Endothelial cell of hepatic sinusoid (primary cell): ENCODE measurements around the gene SPATA1.
"Not testable (repeated sequence)": the region's sequence is repeated elsewhere in the genome, so short reads cannot be mapped to it uniquely, and the experiment has no call there.

Source experiments
- in situ Hi-C: cut with HindIII; loops from 2 replicates; pipeline ENCODE4 v1.10.0; 2017; ENCODE audit warnings: low sequenced_read_pairs

SPATA1 gene

DNA sequence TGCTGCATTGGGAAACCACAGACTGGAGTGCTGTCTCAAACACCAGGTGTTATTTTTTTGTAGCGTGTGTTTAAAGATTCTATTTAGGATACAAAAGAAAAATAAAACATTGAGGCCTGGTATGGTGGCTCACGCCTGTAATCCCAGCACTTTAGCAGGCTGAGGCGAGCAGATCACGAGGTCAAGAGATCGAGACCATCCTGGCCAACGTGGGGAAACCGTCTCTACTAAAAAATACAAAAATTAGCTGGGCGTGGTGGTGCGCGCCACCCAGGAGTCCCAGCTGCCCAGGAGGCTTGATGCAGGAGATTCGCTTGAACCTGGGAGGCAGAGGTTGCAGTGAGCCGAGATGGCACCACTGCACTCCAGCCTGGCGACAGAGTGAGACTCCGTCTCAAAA lies 1.7 kb downstream of the SPATA1 start:
- in situ Hi-C loops: not testable (repeated sequence)

GRCh38 chr1:84508510-84508909 lies 2.3 kb downstream of the SPATA1 start:
- in situ Hi-C loops: no loop called here

DNA sequence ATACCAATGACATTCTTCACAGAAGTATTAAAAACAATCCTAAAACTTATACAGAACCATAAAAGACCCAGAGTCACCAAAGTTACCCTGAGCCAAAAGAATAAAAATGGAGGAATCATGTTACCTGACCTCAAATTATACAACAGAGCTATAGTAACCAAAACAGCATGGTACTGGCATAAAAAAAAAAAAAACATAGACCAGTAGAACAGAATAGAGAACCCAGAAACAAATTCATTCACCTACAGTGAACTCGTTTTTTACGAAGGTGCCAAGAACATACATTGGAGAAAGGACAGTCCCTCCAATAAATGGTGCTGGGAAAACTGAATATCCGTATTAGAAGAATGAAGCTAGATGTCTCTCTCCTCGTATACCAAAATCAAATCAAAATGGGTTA lies 2.8 kb downstream of the SPATA1 start:
- in situ Hi-C loops: no loop called here

GRCh38 chr1:84510165-84510564 lies 4.0 kb downstream of the SPATA1 start:
- in situ Hi-C loops: no loop called here

DNA sequence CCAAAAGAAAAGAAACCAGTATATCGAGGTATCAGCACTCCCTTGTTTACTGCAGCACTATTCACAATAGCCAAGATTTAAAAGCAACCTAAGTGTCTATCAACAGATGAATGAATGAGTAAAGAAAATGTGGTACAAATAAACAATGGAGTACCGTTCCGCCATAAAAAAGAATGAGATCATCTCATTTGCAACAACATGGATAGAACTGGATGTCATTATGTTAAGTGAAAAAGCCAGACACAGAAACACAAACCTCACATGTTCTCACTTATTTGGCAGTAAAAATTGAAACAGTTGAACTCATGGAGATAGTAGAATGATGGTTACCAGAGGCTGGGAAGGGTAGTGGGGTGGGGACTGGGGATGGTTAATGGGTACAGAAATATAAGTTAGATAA lies 4.5 kb downstream of the SPATA1 start:
- in situ Hi-C loops: no loop called here

- in situ Hi-C loops: no loop called here
Observed at GRCh38 chr1:84524590-84524989, 18.4 kb downstream of the SPATA1 start.

DNA sequence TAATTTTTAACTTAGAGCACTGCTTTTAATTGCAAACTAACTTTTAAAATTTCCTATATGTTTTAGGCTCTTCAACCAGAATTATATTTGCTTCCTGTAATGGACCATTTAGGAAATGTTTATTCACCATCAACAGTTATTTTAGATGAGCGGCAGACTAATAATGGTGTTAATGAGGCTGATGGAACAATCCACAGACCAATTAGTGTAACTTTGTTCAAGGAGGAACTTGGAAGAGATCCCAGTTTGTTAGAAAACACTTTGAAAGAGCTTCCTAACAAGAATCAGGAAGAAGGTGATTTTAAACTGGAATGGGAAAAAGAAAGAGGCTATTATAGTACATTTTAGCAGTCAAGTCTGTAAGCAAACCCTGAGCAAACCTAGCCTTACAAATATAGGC lies 19.6 kb downstream of the SPATA1 start:
- in situ Hi-C loops: no loop called here

GRCh38 chr1:84538599-84538998 lies 32.4 kb downstream of the SPATA1 start:
- in situ Hi-C loops: no loop called here

DNA sequence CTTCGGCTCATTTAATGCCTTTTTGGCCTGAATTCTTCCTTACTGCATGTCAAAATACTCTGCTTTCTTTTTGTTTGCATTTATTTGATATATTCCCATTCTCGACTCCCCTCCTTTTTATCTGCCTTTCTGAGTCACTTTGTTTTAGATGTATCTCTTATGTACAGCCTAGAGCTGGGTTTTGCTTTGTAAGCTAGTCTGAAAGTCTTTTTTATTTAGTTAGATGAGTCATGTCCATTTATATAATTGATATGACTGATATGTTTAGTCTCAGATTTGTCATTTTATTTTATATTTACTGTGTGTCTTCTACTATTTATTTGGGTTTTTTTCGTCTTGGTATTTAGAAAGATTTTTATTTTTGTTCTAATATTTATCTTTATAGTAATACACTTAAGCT lies 33.8 kb downstream of the SPATA1 start:
- in situ Hi-C loops: no loop called here

- in situ Hi-C loops: no loop called here
Observed at GRCh38 chr1:84540759-84541158, 34.6 kb downstream of the SPATA1 start.

DNA sequence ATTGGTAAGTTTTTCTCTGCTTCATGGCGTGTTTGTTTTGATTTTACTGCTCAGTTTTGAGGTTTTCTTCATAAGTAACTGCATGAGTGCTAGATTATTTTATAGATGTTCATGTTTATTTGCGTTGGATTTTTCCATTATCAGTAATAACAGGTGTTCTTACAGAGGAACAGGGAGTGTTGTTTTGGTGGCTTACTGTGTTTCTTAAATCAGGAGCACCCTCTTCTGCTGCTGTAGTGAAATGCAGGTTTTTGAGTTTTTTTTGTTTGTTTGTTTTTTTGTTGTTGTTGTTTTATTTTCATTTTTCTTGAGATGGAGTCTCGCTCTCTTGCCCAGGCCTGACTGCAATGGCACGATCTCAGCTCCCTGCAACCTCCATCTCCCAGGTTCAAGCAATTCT lies 35.5 kb downstream of the SPATA1 start:
- in situ Hi-C loops: no loop called here

DNA sequence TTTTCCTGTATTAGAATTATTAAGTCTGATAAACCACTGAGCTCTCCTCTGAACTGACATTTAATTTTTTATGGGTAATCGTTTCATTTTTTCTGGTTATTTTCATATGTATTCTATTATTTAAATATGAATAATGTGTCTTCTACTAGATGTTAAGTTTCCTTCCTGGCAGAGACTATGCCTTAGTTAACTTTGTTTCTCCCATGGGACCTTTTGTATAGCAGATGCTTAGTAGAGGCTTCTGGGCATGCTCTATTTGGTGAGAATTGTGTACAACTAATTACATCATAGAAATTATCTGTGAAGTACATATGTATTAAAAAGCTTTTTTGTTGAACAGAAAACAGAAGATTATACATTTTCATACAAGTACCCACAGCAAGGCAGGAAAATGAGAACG lies 44.6 kb downstream of the SPATA1 start:
- in situ Hi-C loops: no loop called here

DNA sequence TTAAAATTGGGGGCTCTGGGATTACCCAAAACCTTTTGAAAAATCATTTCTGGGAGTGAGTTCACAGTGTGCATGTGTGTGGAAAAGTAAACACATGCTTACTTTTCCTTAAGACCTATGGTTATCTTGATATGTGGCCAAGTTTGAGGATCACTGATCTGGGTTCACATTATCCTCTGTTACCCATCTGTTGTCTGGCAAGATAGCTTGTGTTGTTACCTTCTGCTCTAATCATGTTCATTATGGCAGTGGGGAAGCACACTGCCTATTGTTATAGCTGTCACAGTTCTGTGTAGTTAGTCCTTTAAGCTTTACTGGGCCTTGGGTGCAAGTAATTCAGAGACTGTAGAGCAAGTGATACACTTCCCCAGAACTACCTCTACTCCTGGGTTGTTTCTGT lies 63.0 kb downstream of the SPATA1 start:
- in situ Hi-C loops: no loop called here

DNA sequence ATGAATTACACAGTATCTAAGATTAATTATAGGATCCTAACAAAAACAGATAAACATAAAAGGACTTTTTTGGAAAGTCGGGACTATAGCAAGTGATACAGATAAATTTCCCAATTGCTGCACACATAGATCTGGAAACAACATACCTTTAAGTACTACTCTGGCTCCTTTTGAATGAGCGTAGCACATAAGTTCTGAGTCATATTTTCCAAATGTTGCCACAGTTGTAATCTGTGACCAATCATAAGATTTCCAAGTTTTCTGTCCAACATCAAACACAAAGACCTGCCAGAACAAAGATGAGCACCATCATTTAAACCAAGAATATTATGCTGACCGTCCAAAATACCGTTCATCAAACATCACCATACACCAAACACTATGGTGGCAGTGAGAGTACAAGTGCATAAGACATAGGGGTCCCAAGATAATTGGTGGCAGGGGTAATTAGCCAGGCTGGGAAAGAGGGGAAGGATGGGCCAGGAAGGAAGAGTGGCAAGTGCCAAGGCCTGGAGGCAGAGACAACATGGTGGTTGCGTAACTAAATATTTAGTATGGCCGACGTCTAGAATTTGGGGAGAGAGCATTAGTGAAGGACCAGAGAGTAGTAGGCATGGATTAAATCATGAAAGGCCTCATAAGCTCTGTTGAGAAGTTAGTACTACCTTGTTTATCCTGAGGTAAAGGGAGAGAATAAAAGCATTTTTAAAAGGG lies 64.4 kb downstream of the SPATA1 start:
- in situ Hi-C loops: no loop called here

DNA sequence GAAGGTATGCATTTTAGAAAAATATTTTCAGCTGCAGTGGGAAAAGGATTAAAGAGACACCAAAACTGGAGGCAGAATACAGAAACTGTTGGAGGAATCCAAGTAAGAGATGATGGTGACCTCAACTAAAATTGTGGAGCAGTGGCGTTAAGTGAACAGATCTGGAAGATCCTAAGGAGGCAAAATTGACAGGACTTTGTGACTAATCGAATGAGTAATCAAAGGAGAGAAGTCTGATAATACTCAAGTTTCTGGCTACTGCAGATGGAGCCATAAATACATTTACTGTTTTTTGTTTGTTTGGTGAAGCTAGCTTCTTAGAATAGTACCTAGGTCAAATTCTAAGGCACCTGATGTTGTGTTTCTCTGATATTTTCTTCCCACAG lies 65.0 kb downstream of the SPATA1 start:
- in situ Hi-C loops: no loop called here

DNA sequence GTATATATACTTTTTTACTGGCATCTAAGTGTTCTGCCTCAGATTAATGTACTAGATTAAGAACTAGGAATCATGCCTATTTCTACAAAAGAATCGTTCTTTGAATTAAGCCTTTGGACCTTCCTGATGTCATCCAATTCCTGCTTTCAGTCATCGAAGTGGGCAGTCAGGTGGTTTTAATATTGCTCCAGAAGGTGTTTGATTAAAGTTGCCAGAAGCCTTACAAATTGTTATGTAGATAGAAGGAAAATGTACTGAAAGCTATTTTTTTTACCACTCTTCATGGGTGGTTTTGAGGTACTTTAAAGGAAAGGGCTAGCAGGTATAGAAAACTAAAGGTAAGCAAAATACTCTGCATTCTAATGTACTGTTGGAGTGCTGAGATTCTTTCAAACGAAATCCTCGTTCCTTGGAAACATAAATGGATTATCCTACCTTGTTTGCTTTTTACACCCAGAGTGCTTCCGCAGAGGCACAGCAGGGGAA lies 67.3 kb downstream of the SPATA1 start:
- in situ Hi-C loops: no loop called here

DNA sequence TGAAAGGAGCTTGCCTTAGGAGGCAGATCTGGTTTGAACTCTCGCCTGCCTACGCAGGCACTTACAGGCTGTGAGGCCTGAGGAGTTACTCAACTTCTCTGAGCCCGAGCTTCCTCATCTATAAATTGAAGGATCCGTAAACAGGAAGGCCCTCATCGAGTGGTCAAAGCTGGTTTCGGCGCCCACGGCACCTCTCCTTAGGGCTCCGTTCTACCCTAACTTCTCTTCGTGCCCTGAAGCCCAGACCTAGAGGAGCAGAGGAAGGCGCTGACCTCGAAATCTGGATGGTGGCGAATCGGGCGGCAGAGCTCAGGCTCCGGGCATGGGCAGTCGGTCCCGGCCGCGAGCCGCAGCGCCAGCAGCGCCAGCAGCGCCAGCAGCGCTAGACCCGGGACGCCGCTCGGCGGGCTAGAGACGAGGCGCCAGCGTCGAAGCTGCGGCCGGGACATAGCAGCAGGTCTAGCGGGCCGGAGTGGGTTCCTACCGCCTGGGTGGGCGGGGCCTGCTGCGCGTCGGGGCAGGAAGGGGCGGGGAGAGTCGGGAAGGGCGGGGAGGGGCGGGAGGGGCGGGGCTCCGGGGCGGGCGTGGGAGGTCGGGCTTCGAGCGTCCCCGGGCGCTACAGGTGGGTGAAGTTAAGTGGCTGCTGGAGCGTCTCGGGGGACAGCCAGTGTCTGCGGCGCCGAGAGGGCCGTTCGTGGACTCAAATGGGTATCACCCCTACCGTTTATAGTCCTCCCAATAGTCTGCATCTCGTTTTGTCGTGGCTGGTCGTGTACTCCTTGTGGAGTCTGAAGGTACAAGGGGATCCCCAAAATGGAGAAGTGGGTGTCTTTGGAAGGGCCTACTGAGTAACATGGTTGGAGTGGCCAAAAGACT lies 68.0 kb downstream of the SPATA1 start, which contains the start of gene CTBS:
CTBS (minus strand) TSS at position 474 of the 876 bp plus-strand sequence; CDS start at position 449, 25 bp downstream.
- in situ Hi-C loops: no loop called here

DNA sequence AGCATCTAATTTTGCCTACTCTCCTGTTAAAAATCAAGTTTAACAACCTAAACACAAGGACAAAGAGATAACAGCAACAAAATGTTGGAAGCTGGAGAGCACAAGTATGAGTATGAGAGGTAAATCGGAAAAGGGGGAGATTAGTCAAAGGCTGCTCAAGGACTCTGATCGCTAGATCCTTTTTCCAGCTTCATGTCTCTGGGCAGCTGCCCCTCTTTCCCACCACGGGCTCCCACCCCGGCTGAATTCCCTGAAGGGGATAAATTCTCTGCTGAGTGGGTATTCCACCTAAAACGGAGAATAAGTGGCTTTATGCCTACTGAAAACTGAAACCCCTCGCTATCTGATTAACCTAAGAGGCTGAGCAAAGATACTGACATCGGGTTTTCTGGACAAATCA lies 68.8 kb downstream of the SPATA1 start:
- in situ Hi-C loops: no loop called here

GRCh38 chr1:84581648-84582047 lies 75.5 kb downstream of the SPATA1 start:
- in situ Hi-C loops: no loop called here

DNA sequence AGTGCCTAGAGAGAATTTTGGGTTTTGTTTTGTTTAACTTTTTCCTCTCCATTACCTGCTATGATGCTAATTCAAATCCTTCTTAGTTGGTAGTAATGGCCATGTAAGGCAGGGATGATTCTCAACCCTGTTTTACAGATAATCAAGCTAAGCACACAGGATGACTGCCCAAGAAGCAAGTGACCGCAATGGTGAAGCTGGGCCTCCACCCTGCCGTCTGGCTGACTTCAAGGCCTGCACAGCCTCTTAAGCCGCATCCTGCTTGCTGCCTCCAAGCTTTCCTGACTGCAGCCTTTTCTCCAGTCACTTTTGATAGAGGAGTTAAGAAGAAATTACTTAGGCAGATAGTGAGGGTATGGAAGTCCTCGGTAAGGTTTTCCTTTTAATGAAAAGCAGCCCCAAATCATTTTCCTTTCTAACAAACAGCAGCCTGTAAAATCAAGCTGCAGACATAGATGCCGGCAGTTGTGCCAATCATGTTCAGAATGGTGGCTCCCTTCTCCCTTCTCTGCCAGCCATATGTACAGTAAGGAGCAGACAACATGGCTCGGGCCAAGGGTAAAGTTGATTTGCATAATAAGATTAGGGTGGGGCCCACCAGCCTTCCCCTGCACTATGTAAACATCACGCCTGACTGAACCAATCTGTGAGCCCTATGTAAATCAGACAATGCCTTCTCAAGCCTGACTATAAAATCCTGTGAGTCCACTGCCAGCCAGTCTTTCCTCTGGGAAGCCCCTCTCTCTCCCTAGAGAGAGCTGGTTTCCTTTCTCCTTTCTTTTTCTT lies 76.8 kb downstream of the SPATA1 start:
- in situ Hi-C loops: no loop called here

- in situ Hi-C loops: no loop called here
Observed at GRCh38 chr1:84583648-84584047, 77.5 kb downstream of the SPATA1 start.
